HG02588 (cell line): Measurements from ENCODE around the gene ATP5MC3.
A peak's percentile ranks its signal among the peaks of the same experiment; 100 is the strongest.
"Not testable (repeated sequence)": the region's sequence is repeated elsewhere in the genome, so short reads cannot be mapped to it uniquely, and the experiment has no call there.

ENCODE experiments used
- ATAC-seq: cut with Tn5 transposase; IDR thresholded peaks from one replicate; pipeline ENCODE4 v1.9.1; 2021; ENCODE audit warnings: mild to moderate bottlenecking, moderate library complexity; ENCODE audit not compliant: unreplicated experiment

The ATP5MC3 gene

DNA sequence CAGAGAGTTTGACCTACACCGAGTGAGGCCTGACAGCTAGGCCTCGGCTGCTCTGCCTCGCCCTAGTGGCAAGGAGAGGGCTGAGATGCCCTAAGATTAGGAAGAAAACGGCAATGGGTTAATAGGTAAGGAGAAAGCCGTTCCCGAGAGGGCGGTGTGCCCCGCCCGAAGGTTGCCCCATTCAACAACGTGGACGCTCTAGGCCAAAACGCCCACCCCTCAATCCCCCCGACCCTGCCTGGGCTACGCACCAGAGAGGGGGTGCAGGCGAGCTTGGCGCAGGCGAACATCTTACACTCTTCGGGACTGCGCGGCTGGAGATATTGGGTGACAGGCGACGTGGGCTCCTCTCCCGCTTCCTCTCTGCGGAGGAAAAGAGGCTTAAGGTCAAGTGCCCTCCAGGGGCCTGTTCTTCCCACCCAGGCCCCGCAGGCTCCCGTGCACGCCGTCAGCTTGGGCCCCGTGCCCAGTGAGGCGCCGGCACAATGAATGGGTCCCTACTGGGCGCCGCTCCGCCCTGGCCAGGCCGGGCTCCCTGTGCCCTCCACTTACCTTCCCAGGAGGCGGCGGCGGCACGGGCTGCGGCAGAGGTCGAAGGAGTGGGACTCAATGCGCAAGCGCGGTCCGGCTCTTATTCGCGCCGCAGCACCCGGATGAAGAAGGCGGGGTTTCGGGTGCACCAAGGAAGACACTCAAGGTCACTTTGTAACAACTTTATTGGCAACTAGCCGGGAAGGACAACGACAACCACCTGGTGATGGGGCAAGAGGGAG is at the start of gene ATP5MC3:
TSS of gene ATP5MC3 (minus strand) at position 607 of the 773 bp plus-strand sequence. CDS start at position 290, 317 bp downstream.
- ATAC-seq: peak; percentile 92

DNA sequence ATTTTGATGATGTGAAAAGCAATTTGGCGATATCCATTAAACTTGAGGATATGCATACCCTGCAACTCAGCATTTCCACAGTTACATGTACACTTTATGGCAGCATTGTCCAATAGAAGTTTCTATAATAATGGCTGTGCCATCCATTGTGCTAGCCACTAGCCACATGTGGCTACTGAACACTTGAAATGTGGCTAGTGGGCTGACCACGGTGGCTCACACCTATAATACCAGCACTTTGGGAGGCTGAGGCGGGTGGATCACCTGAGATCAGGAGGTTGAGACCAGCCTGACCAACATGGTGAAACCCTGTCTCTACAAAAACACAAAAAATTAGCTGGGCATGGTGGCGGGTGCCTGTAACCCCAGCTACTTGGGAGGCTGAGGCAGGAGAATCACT is 47.1 kb upstream of the ATP5MC3 start:
- not testable (repeated sequence) for ATAC-seq

DNA sequence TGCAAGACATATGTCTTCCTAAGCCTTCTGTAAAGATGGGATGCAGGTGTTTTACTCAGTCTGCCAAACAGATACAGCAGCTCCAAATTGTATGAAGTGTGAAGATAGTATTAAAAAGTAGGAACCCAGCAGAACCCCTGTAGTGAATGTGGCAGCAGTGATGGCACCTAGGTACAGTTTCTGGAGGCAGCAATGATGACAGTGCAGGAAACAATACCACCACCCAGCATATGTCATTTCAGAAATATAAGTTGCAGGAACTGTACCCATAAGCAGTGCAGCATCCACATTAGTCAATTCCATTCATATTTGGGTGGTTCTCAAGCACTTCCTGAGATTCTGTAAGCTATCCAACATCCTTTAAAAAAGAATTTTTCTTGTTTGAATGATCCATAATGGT is 46.7 kb upstream of the ATP5MC3 start:
- ATAC-seq: no peak

DNA sequence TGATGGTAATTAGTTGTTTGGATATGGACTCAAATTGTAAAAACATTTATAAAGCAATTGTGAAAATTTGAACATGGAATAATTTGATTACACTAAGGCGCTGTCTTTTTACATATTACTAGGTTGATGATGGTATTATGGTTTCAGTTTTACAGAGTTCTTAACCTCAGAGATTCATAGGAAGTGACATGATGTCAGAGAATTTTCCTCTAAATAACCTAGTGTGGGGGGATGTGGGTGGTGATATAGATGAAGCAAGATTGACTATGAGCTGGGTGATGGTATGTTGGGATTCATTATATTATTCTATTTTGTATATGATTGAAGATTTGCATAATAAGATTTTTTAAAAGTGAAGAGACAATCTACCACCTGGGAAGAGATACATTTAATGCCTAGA is 45.9 kb upstream of the ATP5MC3 start:
- ATAC-seq: no peak

DNA sequence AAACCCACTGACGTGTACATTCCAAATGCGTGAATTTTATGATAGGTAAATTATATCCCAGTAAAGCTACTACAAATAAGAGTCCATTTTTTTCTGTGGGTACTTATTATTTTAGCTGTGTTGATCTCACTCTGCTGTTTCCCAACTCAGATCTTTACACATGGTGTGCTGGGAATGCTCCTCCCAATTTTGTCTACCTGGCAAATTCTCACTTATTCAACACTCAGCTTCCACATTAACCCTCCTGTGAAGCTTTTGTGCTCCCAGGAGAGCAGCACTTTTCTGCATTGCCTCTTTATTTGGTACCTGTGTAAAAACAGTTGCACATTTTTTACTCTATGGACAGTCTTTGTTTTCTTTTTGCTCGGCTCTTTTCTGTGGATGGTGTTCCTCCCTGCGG is 38.6 kb upstream of the ATP5MC3 start:
- no peak for ATAC-seq

DNA sequence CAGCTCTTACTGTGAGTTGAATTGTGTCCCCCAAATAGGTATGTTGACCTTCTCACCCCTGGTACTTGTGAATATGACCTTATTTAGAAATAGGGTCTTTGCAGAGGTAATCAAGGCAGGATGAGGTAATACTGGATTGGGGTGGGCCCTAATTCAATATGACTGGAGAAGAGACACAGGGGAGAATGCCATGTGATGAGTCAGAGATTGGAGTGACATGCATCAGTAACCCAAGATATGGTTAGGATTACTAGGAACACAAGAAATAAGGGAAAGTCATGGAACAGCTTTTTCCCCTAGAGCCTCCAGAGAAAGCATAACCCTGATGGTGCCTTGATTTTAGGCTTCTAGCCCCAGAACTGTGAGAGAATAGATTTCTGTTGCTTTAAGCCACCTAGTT is 37.0 kb upstream of the ATP5MC3 start:
- no peak for ATAC-seq

DNA sequence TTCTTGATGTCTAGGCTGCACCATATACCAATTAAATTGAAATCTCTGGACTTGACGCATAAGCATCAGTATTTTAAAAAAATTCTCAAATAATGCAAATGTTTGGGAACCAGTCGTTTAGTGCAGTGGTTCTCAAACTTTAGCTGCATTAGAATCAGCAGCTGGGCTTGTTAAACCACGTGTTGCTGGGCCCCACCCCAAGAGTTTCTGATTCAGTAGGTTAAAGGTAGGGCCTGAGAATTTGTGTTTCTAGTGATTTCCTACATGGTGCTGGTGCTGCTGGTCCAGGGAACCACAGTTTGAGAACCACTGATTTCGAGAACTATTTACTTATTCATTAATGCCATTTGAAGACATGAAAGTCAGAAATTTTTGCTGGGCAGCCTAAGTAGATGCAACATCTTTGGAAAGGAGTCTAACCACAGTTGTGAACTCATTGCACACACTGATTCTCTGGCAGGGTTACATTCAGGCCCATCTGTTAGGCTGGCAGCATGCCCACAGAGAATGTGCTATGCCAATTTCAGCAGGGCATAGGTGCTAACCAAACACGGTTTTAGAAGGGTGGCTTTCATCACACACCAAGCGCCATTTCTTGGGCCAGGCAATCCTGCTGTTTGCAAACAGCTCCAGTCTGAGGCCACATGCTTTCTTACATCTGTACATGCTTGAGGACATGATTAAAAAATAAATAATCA is 26.4 kb upstream of the ATP5MC3 start:
- no peak for ATAC-seq

DNA sequence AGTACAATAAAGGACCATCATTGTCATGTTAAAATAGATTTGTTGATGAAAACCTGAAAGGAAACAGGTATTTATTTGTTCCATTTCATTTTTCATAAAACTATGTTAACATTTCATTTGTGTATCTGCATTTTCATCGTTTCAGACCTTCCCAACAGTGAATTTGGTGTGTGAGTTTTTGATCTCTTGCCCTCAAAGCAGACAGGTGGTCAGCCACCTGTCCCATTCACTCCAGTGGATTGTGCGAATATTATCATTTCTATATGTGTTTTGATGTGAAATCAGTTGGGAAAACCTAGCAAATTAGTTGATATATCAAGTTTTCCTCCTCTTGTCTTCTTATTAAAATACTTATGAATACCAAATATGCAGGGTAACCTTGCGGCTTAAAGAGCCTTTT is 25.4 kb upstream of the ATP5MC3 start:
- no peak for ATAC-seq

DNA sequence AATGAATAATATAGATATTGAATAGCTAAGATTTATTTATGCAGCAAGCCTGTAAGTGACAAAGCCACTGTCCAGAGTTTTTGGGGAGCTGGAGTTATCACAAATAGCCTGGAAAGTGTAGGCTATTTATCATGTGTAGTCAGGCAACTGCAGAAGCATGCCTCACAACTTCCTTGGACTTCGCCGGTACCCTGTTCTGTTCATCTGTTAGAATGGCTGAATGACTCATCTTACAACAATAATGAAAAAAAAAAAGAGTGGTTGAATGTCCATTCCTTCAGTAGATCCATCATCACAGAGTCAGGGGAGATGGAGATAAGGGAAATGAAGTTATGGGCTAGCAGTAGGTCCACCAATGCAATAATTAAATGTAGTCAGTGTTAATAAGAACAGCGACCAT is 24.0 kb upstream of the ATP5MC3 start:
- ATAC-seq: no peak

DNA sequence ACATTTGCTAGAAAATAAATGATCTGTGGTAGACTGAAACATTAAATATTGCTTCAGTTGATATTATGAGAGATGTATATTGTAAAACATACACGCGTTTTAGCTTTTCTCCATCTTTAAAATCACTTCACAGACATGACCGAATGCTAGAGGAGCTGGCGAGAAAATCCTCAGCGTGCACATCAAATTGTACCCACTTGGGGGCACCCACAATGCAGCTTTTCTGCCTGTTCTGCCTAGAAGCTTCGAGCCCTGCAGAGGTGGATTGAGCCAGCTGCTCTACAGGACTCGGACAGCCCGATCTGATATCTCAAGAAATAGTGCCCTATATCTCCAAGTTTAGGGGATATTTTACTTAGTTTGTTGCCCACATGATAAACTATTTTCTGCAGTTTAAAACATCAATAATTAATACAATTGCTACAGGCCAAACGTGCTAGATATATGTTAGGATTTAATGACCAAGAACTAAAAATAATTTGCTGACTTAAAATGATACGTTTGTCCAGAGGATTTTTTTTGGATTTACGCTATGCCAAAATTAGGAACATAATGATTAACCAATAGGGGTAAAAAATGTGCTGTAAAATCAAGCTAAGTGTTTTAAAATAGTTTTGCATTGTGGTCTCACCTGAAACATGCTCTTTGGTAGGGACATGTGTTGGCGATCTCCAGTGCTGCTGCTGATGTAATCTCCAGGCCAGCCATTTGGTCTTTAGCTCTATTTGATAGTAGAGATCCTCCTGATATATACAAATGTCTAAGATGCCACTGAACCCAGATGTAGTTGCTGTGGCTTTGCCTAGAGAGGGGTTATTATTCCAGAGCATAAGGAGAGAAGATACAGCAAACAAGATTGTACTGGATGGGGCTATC is 22.3 kb upstream of the ATP5MC3 start:
- peak; percentile 84 for ATAC-seq

DNA sequence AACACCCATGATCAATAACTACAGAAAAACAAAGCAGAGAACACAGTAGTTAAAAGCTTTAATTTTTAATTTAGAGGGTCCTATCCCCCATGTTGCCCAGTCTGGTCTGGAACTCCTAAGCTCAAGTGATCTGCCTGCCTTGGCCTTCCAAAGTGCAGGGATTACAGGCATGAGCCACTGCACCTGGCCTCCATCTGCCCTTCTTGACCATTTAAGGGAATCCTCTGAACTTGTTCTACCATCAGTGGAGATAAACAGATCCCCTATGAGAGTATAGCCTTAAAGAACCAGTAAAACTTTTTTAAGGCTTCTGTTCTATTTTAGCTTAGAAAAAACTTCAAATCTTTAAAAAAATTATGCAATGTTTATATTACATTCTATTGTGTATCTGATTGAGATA is 13.5 kb upstream of the ATP5MC3 start:
- ATAC-seq: no peak

DNA sequence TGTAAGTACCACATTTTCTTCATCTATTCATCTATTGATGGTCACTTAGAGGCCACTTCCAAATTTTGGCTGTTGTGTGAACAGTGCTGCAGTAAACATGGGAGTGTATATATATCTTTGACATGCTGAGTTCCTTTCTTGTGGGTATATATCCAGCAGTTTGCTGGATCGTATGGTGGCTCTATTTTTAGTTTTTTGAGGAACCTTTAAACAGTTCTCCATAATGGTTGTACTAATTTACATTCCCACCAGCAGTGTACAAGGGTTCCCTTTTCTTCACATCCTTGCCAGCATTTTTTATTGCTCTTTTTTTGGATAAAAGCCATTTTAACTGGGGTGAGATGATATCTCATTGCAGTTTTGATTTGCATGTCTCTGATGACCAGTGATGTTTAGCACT is 7.3 kb upstream of the ATP5MC3 start:
- no peak for ATAC-seq

DNA sequence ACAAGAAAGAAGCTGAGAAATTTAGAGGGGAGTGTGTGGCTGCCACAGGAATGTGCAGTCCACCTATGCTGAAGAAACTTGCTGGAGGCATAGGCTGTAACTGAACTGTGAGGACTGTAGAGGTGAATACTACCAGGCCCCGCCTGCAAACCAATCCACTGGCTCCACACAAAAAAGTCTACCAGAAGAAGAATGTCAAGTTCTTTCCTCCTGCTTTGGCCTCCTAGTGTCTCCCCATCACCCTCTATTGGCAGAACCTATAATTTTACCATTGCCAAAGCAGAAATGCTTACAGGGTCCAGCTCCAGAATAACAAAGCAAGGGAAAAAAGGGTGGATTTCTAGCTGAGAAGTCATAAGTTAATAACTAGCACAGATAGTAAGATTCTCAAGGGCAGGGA is 5.9 kb upstream of the ATP5MC3 start:
- ATAC-seq: peak; percentile 64

DNA sequence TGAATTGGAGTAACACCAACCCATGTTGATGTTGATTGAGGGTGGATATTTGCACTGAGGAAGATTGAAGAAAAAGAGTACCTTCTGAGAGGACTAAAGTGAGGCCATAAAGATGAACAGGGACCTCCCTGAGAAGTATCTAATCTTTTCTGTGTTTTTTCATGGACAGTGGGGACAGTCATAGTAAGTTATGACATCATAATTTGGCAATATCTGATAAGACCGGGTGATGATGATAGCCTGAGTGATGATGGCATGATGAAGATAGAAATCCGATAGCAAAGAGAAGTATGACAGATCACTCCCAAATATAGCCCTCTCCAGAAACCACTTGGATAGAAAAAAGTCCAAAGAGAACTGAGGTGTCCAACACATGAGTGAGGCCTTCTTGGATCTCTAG is 2.2 kb upstream of the ATP5MC3 start:
- no peak for ATAC-seq

DNA sequence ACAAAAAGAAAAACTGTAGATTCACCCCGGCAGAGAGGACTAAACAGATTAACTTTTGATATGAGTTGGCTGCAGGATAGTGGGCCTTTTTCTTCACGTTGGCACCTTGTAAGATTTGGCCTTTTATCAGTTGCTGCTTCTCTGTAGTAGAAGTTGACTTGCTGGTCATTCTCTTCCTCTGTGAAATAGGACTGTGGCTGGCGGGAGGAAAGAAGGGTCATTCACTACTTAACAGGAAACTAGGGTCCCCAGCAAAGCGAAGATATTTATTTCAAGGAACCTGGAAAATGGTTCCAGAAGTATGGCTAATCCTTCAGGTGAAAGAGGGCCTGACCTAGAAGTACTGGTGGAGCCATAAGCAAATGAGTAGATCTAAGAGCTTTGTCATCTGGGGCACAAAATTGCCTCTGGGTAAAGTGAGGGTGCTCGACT is 383 bp upstream of the ATP5MC3 start:
- no peak for ATAC-seq

DNA sequence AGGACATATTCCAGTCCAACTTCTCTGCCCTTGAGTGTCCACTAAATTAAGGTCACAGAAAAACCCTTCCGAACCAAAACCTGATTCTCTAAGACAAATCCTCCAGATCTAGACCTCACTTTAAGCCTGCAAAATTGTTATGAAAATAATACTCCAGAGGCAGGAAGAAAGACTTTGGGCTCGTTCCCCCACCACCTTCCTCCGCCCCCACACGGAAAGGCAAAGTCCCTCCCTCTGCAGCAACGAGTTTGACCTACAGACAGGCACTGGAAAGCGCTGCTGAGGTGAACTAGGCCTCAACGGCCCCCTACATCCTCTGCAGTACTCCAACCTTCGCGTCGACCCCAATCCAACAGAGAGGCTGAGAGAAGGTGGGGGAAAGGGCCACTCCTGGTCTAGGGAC is 808 bp downstream of the ATP5MC3 start:
- peak; percentile 45 for ATAC-seq

DNA sequence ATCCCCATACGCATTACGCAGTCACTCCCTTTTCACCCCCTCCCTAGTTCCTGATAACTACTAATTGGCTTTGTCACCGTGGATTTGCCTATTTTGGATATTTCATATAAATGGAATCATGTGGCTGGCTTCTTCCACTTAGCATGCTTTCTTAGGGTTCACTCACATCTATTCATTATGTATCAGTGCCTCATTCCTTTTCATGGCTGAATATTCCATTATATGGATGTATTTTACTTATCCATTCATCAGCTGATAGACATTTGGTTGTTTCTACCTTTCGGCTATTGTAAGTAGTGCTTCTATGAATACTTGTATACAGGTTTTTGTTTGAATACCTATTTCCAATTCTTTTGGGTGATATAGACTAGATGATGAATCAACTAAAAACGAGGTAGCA is 4.9 kb downstream of the ATP5MC3 start:
- no peak for ATAC-seq

DNA sequence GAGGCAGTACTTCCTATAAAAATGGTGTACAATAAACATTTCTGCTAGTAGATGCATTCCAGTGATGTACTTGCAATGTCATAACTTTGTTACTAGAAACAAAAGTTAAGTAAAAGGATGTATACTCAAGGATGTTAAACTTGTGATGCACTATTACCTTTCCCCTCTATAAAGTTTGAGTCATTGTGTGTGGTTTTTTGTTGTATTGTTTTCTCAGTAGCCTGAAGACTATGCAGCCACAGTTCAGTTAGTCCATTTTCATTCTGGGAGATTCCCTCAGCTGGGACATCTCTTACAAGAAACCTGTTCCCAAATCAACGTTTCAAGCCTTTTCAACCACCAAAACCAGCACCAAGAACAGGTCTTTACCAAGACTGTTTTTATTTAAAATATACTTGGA is 5.6 kb downstream of the ATP5MC3 start:
- ATAC-seq: no peak

DNA sequence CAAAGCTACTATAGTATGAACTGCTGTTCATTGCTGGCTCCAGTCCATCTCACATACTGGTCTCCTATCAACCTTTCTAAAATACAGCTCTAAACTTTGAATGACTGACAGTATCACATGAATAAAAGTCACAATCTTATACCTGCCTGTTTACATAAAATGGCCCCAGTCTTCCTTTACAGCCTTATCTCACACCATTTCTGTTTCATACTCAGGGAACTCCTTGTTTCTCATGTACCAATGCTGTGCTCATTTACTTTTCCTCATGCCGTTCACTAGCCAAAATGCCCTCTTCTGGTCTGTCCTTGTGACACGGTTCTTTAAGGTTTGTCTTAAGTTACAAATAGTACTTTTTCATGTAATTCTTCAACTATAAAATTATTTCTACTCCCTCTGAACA is 6.2 kb downstream of the ATP5MC3 start:
- no peak for ATAC-seq

DNA sequence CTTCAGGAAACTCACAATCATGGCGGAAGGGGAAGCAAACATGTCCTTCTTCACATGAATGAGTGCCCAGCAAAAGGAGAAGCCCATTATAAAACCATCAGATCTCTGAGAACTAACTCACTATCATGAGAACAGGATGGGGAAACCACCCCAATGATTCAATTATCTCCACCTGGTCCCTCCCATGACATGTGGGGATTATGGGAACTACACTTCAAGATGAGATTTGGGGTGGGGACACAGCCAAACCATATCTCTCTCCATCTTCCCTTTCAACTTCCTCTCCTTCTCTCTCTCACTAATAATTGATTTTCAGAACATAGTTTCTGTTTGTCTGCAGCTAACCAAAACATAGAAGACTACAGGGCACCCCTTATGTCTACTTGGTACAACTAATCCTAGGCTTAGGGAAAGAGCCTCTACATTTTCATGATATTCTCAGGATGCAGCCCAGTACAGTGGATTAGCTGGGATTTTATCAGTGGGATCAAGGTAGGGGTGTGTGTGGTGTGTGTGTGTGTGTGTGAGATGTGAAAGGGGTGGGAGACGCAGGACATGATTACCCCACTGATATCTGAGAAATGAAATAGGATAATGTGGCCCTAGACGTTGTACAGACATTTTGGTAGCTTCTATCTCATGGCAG is 10.7 kb downstream of the ATP5MC3 start:
- ATAC-seq: no peak

DNA sequence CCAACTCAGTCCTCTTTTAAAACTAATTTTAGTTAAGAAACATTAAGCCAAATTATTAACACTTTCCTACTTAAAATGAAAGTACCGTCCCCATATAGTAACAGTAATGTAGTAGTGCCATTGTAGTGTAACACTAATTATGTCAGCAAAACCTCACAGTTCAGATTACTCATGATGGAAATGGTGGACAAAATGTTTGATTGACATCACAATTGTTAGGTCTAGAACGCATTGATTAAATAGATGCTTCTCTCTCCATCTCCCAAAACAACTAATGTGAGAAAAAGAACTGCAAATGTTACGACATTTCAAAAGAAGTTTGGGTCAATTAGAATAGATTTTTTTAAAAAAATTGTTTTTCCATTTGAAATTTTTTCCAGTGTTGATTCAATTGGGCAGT is 12.3 kb downstream of the ATP5MC3 start:
- no peak for ATAC-seq
